GM18868 (cell line): ENCODE results near the gene D2HGDH.
"Not testable (repeated sequence)": the region's sequence is repeated elsewhere in the genome, so short reads cannot be mapped to it uniquely, and the experiment has no call there.

Source experiments
- ATAC-seq: cut with Tn5 transposase; IDR thresholded peaks from one replicate; pipeline ENCODE4 v1.9.1; 2021; ENCODE audit warnings: mild to moderate bottlenecking, moderate library complexity; ENCODE audit not compliant: unreplicated experiment

D2HGDH gene

DNA sequence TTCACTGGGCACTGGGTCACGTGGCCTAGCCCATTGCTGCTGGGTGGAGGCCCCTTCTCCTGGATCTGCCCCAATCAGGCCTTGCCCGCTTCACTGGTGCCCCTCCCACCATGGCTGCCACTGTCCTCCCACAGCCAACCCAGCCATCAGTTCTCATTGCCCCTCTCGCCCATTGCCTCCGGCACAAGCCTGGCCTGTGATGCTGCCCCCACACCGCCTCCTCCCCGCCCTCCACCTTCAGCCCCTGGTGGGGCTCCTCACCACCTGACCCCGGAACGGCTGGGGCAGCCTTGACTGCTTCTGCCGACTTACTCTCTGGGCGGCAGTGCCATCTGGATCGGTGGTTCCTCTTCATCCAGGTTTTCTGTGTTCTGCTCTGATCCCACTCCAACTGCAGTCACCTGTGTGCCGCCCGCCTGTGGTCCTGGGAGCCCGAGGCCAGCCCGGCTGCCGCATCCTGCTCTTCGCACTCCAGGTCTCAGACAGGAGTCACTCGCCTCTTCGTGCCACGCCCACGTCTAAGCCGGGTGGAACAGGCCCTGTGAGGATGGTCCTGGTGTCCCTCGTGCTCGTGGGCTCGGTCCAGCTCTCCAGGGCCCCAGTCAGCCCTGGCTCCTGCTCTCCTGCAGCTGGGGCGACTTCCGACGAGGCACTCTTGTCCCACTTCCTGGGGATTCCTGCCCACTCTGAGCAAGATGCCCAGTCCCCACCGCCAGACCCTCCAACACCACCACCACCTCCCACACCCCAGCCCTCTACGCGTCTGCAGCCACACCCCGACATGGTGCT lies 14.2 kb downstream of the D2HGDH start:
- ATAC-seq: no peak

DNA sequence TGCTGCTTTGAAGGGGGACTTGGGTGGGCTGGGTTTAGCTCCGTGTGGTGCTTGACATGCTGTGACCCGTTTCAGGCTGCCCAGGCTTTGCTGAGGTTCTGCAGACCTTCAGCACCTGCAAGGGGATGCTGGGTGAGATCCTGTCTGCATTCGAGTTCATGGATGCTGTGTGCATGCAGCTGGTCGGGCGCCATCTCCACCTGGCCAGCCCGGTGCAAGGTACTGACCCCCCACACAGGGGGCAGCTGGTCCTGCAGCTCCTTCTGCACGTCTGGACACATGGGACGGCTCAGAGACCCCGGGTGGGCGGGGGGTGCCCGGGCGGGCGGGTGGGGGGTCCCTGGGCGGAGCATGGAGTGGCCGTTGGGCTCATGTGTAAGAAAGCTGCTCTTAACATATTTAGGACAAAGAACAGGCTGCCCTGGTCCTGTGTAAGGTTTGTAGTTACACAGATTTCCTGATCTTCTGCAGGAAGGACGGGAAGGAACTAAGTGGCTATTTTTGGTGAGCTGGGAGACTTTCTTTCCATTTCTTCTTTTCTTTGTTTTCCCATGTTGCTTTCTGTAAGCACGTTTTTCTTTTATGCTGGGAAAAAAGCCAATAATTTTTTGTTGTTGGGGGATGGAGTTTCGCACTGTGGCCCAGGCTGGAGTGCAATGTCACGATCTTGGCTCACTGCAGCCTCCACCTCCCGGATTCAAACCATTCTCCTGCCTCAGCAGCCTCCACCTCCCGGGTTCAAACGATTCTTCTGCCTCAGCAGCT lies 15.8 kb downstream of the D2HGDH start:
- no peak for ATAC-seq

DNA sequence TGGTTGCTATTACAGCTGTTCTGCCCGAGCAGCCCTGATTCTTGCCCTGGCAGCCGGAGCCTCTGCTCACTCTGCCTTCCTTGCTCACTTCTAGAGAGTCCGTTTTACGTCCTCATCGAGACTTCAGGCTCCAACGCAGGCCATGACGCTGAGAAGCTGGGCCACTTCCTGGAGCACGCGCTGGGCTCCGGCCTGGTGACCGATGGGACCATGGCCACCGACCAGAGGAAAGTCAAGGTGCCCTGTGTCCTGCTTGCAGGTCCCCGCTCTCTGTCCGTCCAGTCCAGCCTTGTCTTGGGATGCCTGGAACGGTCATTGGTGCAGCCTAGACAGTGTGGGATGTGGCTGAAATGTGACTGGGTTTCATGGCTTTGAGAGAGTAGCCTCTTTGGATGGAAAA lies 16.7 kb downstream of the D2HGDH start:
- no peak for ATAC-seq

DNA sequence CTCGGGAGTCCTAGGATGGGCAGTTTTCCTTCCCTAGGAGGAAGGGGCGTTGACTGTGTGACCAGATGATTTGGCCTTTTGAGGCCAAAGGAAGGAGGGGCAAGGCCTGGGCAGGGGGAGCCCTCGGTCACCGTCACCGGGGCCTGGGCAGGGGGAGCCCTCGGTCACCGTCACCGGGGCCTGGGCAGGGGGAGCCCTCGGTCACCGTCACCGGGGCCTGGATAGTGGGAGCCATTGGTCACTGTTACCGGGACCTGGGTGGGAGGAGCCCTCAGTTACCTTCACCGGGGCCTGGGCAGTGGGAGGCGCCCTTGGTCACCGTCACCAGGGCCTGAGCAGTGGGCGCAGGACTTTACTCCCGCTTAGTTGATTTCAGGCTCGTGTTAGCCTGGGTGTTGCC lies 17.3 kb downstream of the D2HGDH start:
- no peak for ATAC-seq

GRCh38 chr2:241752253-241752652 lies 17.8 kb downstream of the D2HGDH start:
- ATAC-seq: no peak

- no peak for ATAC-seq
These were observed 18.4 kb downstream of the D2HGDH start for GRCh38 chr2:241752689-241753276.

DNA sequence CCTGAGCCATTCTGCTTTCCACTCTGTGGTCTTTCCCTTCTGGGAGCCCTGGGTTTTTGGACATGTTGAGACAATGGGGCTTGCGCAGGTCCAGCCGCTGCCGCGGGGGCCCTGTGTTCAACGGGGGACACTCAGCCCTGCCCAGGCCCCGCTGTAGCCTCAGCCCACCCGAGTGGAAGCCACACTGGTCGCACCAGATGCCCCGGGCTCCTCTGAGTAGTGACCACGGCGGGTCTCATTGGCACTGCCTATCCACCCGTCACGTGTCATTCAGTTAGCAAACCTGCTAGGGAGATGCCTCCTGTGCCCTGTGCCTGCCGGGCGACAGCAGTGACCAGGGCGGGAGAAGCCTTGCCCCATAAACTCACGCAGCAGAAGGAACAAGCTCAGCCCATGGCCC lies 19.1 kb downstream of the D2HGDH start:
- no peak for ATAC-seq

GRCh38 chr2:241754042-241754441 lies 19.6 kb downstream of the D2HGDH start:
- ATAC-seq: no peak

DNA sequence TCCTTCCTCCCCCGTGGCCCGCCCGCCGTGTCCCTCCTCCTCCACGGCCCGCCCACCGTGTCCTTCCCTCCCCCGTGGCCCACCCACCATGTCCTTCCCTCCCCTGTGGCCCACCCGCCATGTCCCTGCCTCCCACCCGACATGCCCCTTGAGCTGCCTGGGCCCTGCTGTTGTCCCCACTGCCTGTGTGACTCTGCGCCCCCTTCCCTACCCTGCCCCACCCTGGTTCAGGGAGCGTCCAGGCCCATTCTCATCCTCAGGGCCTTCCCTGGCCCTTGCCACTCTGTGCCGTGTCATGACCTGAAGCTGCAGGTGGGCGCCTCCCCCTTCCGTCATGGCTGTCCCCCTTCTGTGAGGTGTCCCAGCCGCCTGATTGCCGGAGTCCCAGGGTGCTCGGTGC lies 20.7 kb downstream of the D2HGDH start:
- ATAC-seq: no peak

GRCh38 chr2:241755777-241756176 lies 21.3 kb downstream of the D2HGDH start:
- no peak for ATAC-seq

- ATAC-seq: no peak
These were observed 24.8 kb downstream of the D2HGDH start for GRCh38 chr2:241759067-241759807.

GRCh38 chr2:241759893-241760292 lies 25.5 kb downstream of the D2HGDH start:
- ATAC-seq: not testable (repeated sequence)

DNA sequence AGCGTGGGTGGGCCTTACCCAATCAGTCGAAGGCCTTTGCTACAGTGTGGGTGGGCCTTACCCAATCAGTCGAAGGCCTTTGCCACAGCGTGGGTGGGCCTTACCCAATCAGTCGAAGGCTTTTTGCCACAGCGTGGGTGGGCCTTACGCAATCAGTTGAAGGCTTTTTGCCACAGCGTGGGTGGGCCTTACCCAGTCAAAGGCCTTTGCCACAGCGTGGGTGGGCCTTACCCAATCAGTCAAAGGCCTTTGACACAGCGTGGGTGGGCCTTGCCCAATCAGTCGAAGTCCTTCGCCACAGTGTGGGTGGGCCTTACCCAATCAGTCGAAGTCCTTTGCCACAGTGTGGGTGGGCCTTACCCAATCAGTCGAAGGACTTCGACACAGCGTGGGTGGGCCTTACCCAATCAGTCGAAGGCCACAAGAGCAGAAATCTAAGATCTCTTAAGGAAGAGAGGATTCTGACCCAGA lies 25.9 kb downstream of the D2HGDH start:
- no peak for ATAC-seq

- ATAC-seq: no peak
These were observed 28.0 kb downstream of the D2HGDH start for GRCh38 chr2:241762321-241762932.

DNA sequence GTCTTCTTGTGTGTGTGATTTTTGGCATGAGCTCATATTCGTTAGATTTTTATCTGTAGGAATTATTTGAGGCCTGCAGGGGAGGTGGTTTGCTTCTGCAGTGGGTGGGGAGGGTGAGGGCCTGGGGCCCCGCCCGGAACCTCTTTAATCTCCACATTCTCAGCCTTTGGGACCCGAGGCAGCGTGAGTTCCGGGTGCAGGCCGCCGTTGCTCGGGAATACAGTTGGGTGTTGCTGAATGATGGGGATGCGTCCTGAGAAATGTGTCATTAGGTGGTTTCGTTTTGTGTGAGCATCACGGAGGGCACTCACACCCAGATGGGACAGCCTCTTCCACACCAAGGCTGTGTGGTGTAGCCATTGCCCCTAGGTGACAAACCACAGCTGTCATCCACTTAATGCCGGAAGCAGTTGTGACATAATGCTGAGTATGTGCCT lies 28.5 kb downstream of the D2HGDH start:
- no peak for ATAC-seq

GRCh38 chr2:241763551-241764274 lies 29.3 kb downstream of the D2HGDH start:
- no peak for ATAC-seq

- ATAC-seq: no peak
These were observed 30.1 kb downstream of the D2HGDH start for GRCh38 chr2:241764275-241765241.

DNA sequence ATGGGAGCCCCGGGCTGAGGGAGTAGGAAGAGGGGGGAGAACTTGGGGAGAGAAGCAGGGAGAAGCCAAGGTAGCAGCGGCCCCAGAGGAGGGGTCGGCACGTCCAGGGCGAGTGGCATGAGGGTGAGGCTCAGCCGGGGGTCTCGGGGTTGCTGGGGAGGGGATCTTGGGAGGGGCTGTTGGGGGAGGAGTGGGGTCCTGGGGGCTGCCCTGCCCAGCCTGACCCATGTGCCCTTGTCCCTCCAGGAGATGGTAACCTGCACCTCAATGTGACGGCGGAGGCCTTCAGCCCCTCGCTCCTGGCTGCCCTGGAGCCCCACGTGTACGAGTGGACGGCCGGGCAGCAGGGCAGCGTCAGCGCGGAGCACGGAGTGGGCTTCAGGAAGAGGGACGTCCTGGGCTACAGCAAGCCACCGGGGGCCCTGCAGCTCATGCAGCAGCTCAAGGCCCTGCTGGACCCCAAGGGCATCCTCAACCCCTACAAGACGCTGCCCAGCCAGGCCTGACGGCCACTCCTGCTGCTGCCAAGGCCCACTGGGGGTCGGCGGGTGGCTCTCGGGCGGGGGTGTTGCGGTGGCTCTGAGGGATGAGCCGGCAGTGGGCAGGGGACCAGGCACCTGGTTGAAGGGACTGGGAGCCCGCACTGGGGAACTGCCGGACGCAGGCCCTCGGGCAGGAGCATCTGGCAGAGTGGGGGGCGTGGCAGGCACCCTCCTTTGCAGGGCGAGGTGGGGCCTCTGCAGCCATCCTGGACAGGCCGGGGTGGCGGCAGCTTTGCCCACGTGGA lies 33.2 kb downstream of the D2HGDH start:
- ATAC-seq: no peak
